ENCODE data around the gene SLC35E1. TPM values are rescaled to one million over a fixed set of nuclear protein-coding genes. Genes with fewer than 3 reads are reported as not detected.

SLC35E1 gene
- total and polyA plus RNA-seq, 2 experiments from 2014 or later, result 17.0 to 30.3 TPM

DNA sequence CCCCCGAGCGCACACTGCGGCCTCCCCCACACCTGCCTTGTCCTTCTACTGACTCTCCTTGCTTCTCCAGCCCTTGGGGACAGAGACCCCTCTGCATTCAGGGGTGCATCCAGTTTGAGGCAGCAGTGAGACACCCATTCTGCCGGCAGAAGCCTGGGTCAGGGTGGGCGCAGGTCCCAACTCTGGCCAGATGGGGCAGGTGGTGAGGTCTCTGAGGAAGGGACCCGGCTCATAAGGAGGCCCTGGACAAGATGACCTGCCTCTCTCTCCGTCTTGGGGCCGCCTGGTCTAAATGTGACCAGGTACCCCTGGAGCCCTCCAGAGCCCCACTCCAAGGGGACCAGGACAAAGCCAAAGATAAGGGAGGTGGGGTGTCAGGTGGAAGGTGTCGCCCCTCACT, 36.1 kb downstream of the SLC35E1 start (continued):
- TF ChIP-seq, protein P1, sequence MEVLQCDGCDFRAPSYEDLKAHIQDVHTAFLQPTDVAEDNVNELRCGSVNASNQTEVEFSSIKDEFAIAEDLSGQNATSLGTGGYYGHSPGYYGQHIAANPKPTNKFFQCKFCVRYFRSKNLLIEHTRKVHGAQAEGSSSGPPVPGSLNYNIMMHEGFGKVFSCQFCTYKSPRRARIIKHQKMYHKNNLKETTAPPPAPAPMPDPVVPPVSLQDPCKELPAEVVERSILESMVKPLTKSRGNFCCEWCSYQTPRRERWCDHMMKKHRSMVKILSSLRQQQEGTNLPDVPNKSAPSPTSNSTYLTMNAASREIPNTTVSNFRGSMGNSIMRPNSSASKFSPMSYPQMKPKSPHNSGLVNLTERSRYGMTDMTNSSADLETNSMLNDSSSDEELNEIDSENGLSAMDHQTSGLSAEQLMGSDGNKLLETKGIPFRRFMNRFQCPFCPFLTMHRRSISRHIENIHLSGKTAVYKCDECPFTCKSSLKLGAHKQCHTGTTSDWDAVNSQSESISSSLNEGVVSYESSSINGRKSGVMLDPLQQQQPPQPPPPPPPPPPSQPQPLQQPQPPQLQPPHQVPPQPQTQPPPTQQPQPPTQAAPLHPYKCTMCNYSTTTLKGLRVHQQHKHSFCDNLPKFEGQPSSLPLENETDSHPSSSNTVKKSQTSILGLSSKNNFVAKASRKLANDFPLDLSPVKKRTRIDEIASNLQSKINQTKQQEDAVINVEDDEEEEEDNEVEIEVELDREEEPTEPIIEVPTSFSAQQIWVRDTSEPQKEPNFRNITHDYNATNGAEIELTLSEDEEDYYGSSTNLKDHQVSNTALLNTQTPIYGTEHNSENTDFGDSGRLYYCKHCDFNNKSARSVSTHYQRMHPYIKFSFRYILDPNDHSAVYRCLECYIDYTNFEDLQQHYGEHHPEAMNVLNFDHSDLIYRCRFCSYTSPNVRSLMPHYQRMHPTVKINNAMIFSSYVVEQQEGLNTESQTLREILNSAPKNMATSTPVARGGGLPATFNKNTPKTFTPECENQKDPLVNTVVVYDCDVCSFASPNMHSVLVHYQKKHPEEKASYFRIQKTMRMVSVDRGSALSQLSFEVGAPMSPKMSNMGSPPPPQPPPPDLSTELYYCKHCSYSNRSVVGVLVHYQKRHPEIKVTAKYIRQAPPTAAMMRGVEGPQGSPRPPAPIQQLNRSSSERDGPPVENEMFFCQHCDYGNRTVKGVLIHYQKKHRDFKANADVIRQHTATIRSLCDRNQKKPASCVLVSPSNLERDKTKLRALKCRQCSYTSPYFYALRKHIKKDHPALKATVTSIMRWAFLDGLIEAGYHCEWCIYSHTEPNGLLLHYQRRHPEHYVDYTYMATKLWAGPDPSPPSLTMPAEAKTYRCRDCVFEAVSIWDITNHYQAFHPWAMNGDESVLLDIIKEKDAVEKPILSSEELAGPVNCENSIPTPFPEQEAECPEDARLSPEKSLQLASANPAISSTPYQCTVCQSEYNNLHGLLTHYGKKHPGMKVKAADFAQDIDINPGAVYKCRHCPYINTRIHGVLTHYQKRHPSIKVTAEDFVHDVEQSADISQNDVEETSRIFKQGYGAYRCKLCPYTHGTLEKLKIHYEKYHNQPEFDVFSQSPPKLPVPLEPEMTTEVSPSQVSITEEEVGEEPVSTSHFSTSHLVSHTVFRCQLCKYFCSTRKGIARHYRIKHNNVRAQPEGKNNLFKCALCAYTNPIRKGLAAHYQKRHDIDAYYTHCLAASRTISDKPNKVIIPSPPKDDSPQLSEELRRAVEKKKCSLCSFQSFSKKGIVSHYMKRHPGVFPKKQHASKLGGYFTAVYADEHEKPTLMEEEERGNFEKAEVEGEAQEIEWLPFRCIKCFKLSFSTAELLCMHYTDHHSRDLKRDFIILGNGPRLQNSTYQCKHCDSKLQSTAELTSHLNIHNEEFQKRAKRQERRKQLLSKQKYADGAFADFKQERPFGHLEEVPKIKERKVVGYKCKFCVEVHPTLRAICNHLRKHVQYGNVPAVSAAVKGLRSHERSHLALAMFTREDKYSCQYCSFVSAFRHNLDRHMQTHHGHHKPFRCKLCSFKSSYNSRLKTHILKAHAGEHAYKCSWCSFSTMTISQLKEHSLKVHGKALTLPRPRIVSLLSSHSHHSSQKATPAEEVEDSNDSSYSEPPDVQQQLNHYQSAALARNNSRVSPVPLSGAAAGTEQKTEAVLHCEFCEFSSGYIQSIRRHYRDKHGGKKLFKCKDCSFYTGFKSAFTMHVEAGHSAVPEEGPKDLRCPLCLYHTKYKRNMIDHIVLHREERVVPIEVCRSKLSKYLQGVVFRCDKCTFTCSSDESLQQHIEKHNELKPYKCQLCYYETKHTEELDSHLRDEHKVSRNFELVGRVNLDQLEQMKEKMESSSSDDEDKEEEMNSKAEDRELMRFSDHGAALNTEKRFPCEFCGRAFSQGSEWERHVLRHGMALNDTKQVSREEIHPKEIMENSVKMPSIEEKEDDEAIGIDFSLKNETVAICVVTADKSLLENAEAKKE (CRISPR knock-in tag; IDR thresholded peaks at IDR 0.05), result no peak

DNA sequence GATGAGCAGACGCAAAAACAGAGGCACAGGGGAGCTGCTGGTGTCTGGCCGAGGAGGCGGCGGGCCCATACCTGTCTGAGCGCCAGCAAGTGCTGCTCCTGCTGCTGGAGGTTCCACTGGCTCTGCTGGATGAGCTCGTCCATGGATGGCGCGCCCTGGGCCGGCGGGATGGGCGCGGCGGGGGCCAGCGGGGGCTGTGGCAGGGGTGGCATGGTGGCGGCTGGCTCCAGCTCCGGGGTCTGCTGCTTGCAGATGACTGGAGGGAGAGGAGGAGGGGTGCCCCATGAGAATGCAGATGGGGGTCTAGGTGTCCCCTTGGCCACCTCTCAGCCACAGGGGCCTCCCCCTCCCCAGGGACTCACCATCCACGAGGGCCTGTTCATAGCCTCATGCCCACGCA, 36.8 kb downstream of the SLC35E1 start:
- no peak overlapping the region for H3K4me2 ChIP-seq
- no peak for ATAC-seq
- TF ChIP-seq REST (IDR thresholded peaks at IDR 0.05; ENCODE audit: unreplicated experiment) (no peak), ZNF331 (CRISPR knock-in tag; IDR thresholded peaks at IDR 0.05; ENCODE audit: low read depth) (no peak)
- TF ChIP-seq, protein P1 (CRISPR knock-in tag; IDR thresholded peaks at IDR 0.05), result no peak
- no peaks in the 10 kb centered on the region for H3K27me3 ChIP-seq (ENCODE audit: insufficient read depth)
- H2AFZ ChIP-seq, result no peak overlapping the region
- H3K4me1 ChIP-seq (ENCODE audit: insufficient read depth), result no peaks in the 10 kb centered on the region
- Mint-ChIP-seq H3K4me1 (0 out of 3 replicates have a peak, but pooled peaks cover 2% of the 10 kb centered on the region), H3K36me3 (ENCODE audit: low read depth) (peaks cover 76% of the 10 kb centered on the region), H3K27ac (no peak overlapping the region), H3K4me3 (no peak overlapping the region), H3K9me3 (no peaks in the 10 kb centered on the region), H3K27me3 (ENCODE audit: insufficient read depth, low read depth, poor library complexity) (peaks cover 14% of the 10 kb centered on the region)
- H3F3A ChIP-seq (replicated peaks; ENCODE audit: low read depth), result no peaks in the 10 kb centered on the region
- H3K79me2 ChIP-seq (replicated peaks; ENCODE audit: insufficient read depth), result peaks cover 47% of the 10 kb centered on the region
- H3K9me2 ChIP-seq (ENCODE audit: insufficient read depth), result no peaks in the 10 kb centered on the region
- H4K20me1 ChIP-seq (replicated peaks; ENCODE audit: insufficient read depth), result peaks cover 35% of the 10 kb centered on the region
- H3K27ac ChIP-seq (ENCODE audit: low read depth), result no peak overlapping the region
- H3K4me3 ChIP-seq, result no peak overlapping the region
- DNase-seq (ENCODE audit: low spot score), result no peak
- H3K36me3 ChIP-seq (ENCODE audit: insufficient read depth), result peaks cover 23% of the 10 kb centered on the region; the same call in 1 of the 2 replicates
